Bronchial epithelial cell (primary cell): Measurements from ENCODE around the gene RANBP9. TPM values are rescaled to one million over a fixed set of nuclear protein-coding genes. Genes with fewer than 3 reads are reported as not detected.

Source experiments
- DNase-seq: peaks from one replicate; pipeline ENCODE4 v3.0.0-alpha.2; 2010; ENCODE audit warnings: low read depth
- FAIRE-seq: peaks from 2 replicates; lab custom pipeline; 2011; peaks lifted over from hg19 to GRCh38; lab: Jason Lieb, UNC
- H3K27me3 ChIP-seq: 2 replicates; pipeline ENCODE4 v1.5.1; 2011; ENCODE audit warnings: low read length; ENCODE audit not compliant: control insufficient read depth, insufficient read depth
- H3K36me3 ChIP-seq: 2 replicates; pipeline ENCODE4 v1.5.1; 2011; ENCODE audit warnings: low read length; ENCODE audit not compliant: control insufficient read depth, insufficient read depth
- H3K4me3 ChIP-seq: 2 replicates; pipeline ENCODE4 v1.5.1; 2011; ENCODE audit warnings: mild to moderate bottlenecking, low read depth, low read length, control low read depth
- CTCF ChIP-seq: IDR thresholded peaks from 2 replicates; pipeline ENCODE4 v1.5.1; 2011; ENCODE audit warnings: mild to moderate bottlenecking, moderate library complexity, low read length, control low read depth, inconsistent platforms; ENCODE audit not compliant: insufficient read depth, severe bottlenecking
- total RNA-seq: library from RNA; depleted of rRNA; stranded (reverse); fragments of >200 nt; gene quantifications from 2 replicates; pipeline ENCODE4 v1.2.1, GENCODE V29; 2014

Gene RANBP9
- total RNA-seq, 1 donor from 2014 or later = 27.4 TPM

DNA sequence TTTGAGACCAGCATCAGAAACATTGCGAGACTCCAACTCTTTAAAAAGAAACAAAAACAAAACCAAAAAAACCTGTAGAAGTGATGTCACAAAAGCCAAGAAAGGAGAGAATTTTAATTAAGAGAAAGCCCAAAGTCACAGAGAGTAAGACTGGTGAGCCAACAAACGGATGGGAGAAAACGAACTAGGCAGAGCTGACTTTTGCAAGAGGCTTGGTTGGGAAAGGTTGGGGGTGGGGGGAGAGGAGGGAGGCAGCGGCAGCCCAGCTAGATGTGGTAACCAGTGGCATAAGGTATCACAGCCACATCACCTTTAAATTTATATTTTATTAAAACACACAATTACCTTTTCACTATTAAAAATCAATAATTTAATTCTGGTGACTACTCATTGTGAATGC lies 73.0 kb downstream of the RANBP9 start:
- Histone ChIP-seq H3K27me3 (no peaks in the 10 kb centered on the region), H3K4me3 (no peak overlapping the region), H3K36me3 (peaks cover 7% of the 10 kb centered on the region)
- FAIRE-seq (no peak), DNase-seq (no peak)
- no peak for TF ChIP-seq CTCF

GRCh38 chr6:13638014-13638413 lies 73.6 kb downstream of the RANBP9 start:
- Histone ChIP-seq H3K4me3 (no peak overlapping the region), H3K27me3 (no peaks in the 10 kb centered on the region), H3K36me3 (peaks cover 7% of the 10 kb centered on the region)
- FAIRE-seq (no peak), DNase-seq (no peak)
- no peak for TF ChIP-seq CTCF

- peaks cover 10% of the 10 kb centered on the region for H3K36me3 ChIP-seq
- FAIRE-seq = no peak
- peak; percentile 48 for DNase-seq
- no peaks in the 10 kb centered on the region for H3K27me3 ChIP-seq
- no peak overlapping the region for H3K4me3 ChIP-seq
- TF ChIP-seq CTCF = no peak
Observed at GRCh38 chr6:13635948-13636658, 75.5 kb downstream of the RANBP9 start.

GRCh38 chr6:13633343-13633742 lies 78.3 kb downstream of the RANBP9 start:
- FAIRE-seq (no peak), DNase-seq (no peak)
- Histone ChIP-seq H3K4me3 (no peak overlapping the region), H3K27me3 (no peaks in the 10 kb centered on the region), H3K36me3 (peaks cover 12% of the 10 kb centered on the region)
- no peak for TF ChIP-seq CTCF

- Histone ChIP-seq H3K36me3 (peaks cover 13% of the 10 kb centered on the region), H3K4me3 (no peak overlapping the region), H3K27me3 (no peaks in the 10 kb centered on the region)
- FAIRE-seq (no peak), DNase-seq (no peak)
- TF ChIP-seq CTCF = no peak
Observed at GRCh38 chr6:13630499-13630898, 81.1 kb downstream of the RANBP9 start.
